Brain pericyte (primary cell): ENCODE measurements around the gene CHST11.

Experiments
- DNase-seq: peaks from one replicate; pipeline ENCODE4 v3.0.0-alpha.2; 2012; ENCODE audit warnings: low read depth, low spot score

CHST11 gene

GRCh38 chr12:104460041-104460719, 3.4 kb downstream of the CHST11 start:
- no peak for DNase-seq

GRCh38 chr12:104460973-104461698, 4.4 kb downstream of the CHST11 start:
- no peak for DNase-seq

- no peak for DNase-seq
These were observed 5.6 kb downstream of the CHST11 start for GRCh38 chr12:104462325-104462724.

GRCh38 chr12:104462931-104463339, 6.2 kb downstream of the CHST11 start:
- no peak for DNase-seq

GRCh38 chr12:104463368-104463767, 6.6 kb downstream of the CHST11 start:
- DNase-seq, result no peak

- DNase-seq, result no peak
These were observed 8.2 kb downstream of the CHST11 start for GRCh38 chr12:104464899-104465298.

- DNase-seq, result no peak
These were observed 10.1 kb downstream of the CHST11 start for GRCh38 chr12:104466709-104467345.

GRCh38 chr12:104467346-104467837, 10.6 kb downstream of the CHST11 start:
- no peak for DNase-seq

GRCh38 chr12:104468371-104468770, 11.6 kb downstream of the CHST11 start:
- no peak for DNase-seq

GRCh38 chr12:104469066-104469465, 12.3 kb downstream of the CHST11 start:
- no peak for DNase-seq

- no peak for DNase-seq
These were observed 12.8 kb downstream of the CHST11 start for GRCh38 chr12:104469523-104469922.

- no peak for DNase-seq
These were observed 13.8 kb downstream of the CHST11 start for GRCh38 chr12:104470521-104470920.

GRCh38 chr12:104471336-104471735, 14.6 kb downstream of the CHST11 start:
- DNase-seq, result no peak

- no peak for DNase-seq
These were observed 16.0 kb downstream of the CHST11 start for GRCh38 chr12:104472748-104473147.

GRCh38 chr12:104473374-104473983, 16.7 kb downstream of the CHST11 start:
- DNase-seq, result no peak

GRCh38 chr12:104475271-104475670, 18.5 kb downstream of the CHST11 start:
- no peak for DNase-seq

GRCh38 chr12:104477510-104478390, 21.0 kb downstream of the CHST11 start:
- no peak for DNase-seq

GRCh38 chr12:104478396-104479122, 21.8 kb downstream of the CHST11 start:
- no peak for DNase-seq

GRCh38 chr12:104479123-104479662, 22.4 kb downstream of the CHST11 start:
- DNase-seq, result no peak

GRCh38 chr12:104480012-104480411, 23.3 kb downstream of the CHST11 start:
- no peak for DNase-seq
